GM19395 (cell line): ENCODE data around the gene FAP.
A peak's percentile ranks its signal among the peaks of the same experiment; 100 is the strongest.

Experiments
- ATAC-seq: cut with Tn5 transposase; IDR thresholded peaks from one replicate; pipeline ENCODE4 v1.9.1; 2021; ENCODE audit warnings: mild to moderate bottlenecking, moderate library complexity; ENCODE audit not compliant: unreplicated experiment

Gene FAP

DNA sequence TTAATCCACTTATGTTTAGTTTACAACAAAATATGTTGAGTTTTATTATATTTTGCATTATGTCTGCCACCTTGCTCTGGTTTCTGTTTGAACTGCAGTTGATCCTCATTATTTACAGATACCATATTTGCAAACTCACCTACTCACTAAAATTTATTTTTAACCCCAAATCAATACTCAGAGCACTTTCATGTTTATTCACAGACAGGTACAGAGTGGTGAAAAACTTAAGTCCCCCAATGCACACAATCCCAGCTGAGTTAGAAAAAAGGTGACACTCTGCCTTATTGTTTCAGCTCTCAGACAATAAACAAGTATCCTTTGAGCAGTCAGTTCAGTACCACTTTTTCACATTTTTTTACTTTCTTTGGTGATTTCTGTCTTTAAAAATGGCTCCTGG lies 104.9 kb downstream of the FAP start:
- ATAC-seq, result no peak

DNA sequence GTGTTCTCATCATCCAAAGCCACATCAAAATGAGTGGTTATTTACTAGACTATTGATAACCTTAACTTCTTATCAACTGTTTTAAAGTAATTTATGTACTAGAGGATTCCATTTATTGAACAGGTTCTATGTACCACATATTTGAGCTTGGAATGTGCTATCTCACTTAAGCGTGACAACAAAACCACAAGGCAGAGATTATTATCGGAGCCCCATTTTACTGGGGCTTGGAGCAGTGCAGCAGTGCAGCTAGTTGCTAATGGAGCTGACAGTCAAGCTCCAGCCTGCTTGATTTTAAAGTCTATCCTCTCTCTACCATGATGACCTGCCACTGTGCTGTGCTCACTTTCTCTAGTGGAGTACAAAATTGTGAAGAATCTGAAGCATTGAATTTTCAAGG lies 115.8 kb downstream of the FAP start:
- ATAC-seq, result no peak

DNA sequence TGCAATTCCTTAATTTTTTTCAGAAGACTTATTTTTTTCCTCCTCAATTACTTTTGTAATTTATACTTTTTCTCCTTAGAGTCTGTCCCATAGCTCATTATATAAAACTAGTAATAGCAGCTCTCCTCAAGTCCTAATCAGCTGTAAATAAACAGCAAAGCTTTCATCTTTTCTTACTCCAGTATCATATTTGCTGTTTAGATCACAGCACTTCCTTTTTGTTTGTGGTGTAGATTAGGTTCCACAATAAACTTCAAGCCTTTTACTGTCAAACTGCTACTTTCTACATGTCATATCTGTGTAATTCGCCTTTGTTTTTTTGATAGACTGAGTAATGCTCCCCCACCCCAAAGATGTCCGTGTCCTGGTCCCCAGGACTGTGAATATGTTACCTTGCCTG lies 116.7 kb downstream of the FAP start:
- ATAC-seq, result peak; percentile 37

DNA sequence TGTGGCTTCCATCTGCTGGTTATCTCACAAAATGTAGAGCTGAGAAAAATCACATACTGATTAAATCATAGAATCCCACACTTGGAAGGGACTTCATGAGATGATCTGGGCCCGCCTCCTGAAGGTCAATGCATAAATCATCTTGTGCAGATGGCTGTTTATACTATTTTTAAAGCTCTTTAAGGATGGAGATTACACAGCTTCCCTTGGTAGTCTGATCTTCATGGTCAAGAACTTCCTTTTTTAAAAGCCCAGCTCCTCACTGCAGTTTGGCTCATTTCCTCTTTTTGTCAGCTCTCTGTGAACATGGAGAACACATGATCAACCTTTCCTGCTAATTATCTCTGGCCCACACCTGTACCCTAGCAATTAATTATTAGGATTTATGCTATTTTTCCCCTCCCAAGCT lies 117.1 kb downstream of the FAP start:
- peak; percentile 95 for ATAC-seq

DNA sequence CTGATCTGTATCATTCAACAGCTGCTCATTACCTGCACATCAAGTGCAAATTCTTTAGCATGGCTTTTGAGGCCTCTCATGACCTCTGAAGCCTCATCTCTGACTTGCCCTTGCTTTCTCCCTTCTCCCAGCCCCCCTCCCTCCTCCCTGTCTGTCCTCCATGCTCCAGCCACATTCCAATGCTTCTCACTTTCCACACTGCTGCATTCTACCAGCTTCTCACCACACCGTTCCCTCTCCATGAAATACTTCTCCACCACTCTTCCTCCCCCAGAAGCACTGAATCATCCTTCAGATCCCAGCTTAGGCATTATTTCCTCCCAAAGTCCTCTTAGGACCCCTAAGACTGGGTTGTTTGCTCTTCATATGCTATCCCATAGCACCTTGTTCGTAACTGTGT lies 118.1 kb downstream of the FAP start:
- ATAC-seq, result no peak

DNA sequence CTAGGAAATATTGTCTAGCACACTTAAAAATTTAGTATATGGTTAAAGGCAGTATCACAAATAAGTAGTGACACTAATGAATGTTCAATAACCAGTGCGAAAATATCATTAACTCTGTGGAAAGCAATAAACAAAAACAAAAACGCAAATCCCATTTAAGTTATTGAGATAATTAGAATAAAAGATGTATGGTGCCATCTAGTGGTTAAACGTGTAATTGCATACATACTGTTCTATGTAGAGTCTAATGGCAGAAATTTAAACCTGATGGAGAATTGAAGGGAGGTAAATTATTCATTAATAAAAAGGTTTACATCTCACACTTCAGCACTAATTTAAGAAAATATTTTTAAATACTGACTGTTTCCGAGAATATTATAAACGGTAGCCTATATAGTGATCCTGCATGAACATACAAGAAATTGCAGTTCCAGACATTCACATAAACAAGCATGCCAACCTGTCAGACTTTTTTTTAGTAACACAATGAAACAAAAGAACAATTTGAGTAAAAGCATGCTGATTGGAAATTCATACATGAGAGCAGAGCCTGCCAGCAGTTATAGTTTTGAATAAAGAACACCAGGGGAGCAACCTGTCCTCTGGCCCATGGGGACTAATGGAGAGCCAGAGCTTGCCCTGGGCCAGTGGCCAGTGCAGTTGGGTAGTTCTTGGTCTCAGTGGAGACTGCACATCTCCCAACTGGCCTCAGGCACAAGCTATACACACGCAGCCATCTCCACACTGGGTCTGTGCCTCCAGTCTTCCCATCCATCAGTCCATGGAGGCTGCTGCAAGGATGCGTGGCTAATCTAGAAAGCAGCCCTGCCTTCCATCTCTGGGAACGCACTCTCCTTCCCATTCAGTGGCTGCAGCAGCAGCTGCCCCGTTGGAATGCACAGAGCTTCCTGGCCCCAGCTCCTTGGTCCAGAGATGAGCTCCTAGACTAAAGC lies 119.2 kb downstream of the FAP start:
- ATAC-seq, result no peak
